IMR-90 (cell line): ENCODE data around the gene CNTN4. TPM values are rescaled to one million over a fixed set of nuclear protein-coding genes. Genes with fewer than 3 reads are reported as not detected.

Experiments
- ATAC-seq: fragments of 200-7000 bp; cut with Tn5 transposase; 2 replicates; pipeline ENCODE4 v1.9.1; 2020; ENCODE audit warnings: low read depth, mild to moderate bottlenecking, moderate library complexity
- BruUV-seq: library from RNA; stranded (reverse); fragments of 400-500 nt; replicated peaks from 2 replicates; lab custom pipeline; 2021; lab: Mats Ljungman, UMichigan
- CTCF ChIA-PET: fragments of 300-600 bp; formaldehyde crosslinking; extraction: SDS; loops from one replicate; lab custom pipeline; 2021; ENCODE audit warnings: antibody characterized with exemption; lab: Yijun Ruan, JAX
- POLR2A ChIA-PET: fragments of 300-600 bp; sonication (Branson Sonifier 250); formaldehyde crosslinking; loops from one replicate; lab custom pipeline; 2022; ENCODE audit warnings: antibody characterized with exemption; ENCODE audit not compliant: unreplicated experiment; lab: Charles Lee
- DNase-seq: peaks from one replicate; pipeline ENCODE4 v3.0.0; 2013
- H2AFZ ChIP-seq: replicated peaks from 2 replicates; pipeline ENCODE3; 2013; ENCODE audit warnings: low read length, mild to moderate bottlenecking; ENCODE audit not compliant: poor library complexity
- H2AK5ac ChIP-seq: 2 replicates; pipeline ENCODE4 v1.6.1; 2013; ENCODE audit warnings: low read depth, low read length, inconsistent platforms
- H2AK9ac ChIP-seq: replicated peaks from 2 replicates; pipeline ENCODE3; 2013; ENCODE audit warnings: mild to moderate bottlenecking, low read depth, low read length, moderate library complexity; ENCODE audit not compliant: poor library complexity
- H2BK120ac ChIP-seq: 2 replicates; pipeline ENCODE4 v1.6.1; 2013; ENCODE audit warnings: low read depth, low read length, inconsistent platforms
- H2BK15ac ChIP-seq: 3 replicates; pipeline ENCODE4 v1.6.1; 2013; ENCODE audit warnings: low read depth, low read length, inconsistent platforms
- H2BK20ac ChIP-seq: 2 replicates; pipeline ENCODE4 v1.6.1; 2013; ENCODE audit warnings: low read depth, mild to moderate bottlenecking, inconsistent platforms, low read length, moderate library complexity
- H2BK5ac ChIP-seq: 2 replicates; pipeline ENCODE4 v1.6.1; 2013; ENCODE audit warnings: mild to moderate bottlenecking, low read depth, low read length, inconsistent platforms; ENCODE audit not compliant: poor library complexity, severe bottlenecking
- H3K14ac ChIP-seq: replicated peaks from 2 replicates; pipeline ENCODE4 v1.6.1; 2013; ENCODE audit warnings: low read depth, low read length, inconsistent platforms
- H3K18ac ChIP-seq: 2 replicates; pipeline ENCODE4 v1.6.1; 2013; ENCODE audit warnings: low read depth, low read length, control low read depth
- H3K23ac ChIP-seq: 2 replicates; pipeline ENCODE4 v1.6.1; 2013; ENCODE audit warnings: low read depth, low read length, inconsistent platforms
- H3K27ac ChIP-seq: 2 replicates; pipeline ENCODE4 v1.5.1; 2013; ENCODE audit warnings: mild to moderate bottlenecking, control low read depth, low read length; ENCODE audit not compliant: insufficient read depth
- H3K27me3 ChIP-seq: 2 replicates; pipeline ENCODE4 v1.6.1; 2013; ENCODE audit warnings: low read length; ENCODE audit not compliant: control insufficient read depth, insufficient read depth
- H3K36me3 ChIP-seq: 2 replicates; pipeline ENCODE4 v1.6.1; 2013; ENCODE audit warnings: low read length, mixed read lengths; ENCODE audit not compliant: control insufficient read depth, insufficient read depth
- H3K4ac ChIP-seq: 2 replicates; pipeline ENCODE4 v1.6.1; 2013; ENCODE audit warnings: low read depth, low read length, inconsistent platforms
- H3K4me1 ChIP-seq: 2 replicates; pipeline ENCODE4 v1.6.1; 2013; ENCODE audit warnings: low read length, mixed read lengths; ENCODE audit not compliant: control insufficient read depth, insufficient read depth
- H3K4me2 ChIP-seq: 2 replicates; pipeline ENCODE4 v1.6.1; 2013; ENCODE audit warnings: low read depth, mild to moderate bottlenecking, control low read depth, low read length, moderate library complexity
- H3K4me3 ChIP-seq: 2 replicates; pipeline ENCODE4 v1.5.1; 2013; ENCODE audit warnings: low read depth, mild to moderate bottlenecking, control low read depth, low read length, moderate library complexity; ENCODE audit not compliant: insufficient read depth
- H3K56ac ChIP-seq: 2 replicates; pipeline ENCODE4 v1.6.1; 2013; ENCODE audit warnings: low read length, inconsistent platforms; ENCODE audit not compliant: insufficient read depth; ENCODE audit errors: extremely low read depth
- H3K79me1 ChIP-seq, 2 experiments: 2 replicates each; pipeline ENCODE4 v1.6.1; 2013; ENCODE audit warnings: low read length in 2 of 2, inconsistent platforms in 1 of 2, low read depth in 1 of 2
- H3K9ac ChIP-seq: 2 replicates; pipeline ENCODE4 v1.6.1; 2013; ENCODE audit warnings: low read depth, low read length, control low read depth
- H3K9me1 ChIP-seq: 2 replicates; pipeline ENCODE4 v1.6.1; 2013; ENCODE audit warnings: low read length, inconsistent platforms; ENCODE audit not compliant: insufficient read depth
- H3K9me3 ChIP-seq: 2 replicates; pipeline ENCODE4 v1.6.1; 2013; ENCODE audit warnings: low read length; ENCODE audit not compliant: control insufficient read depth, insufficient read depth
- H4K20me1 ChIP-seq: 2 replicates; pipeline ENCODE4 v1.6.1; 2013; ENCODE audit warnings: low read length, inconsistent platforms; ENCODE audit not compliant: insufficient read depth
- H4K5ac ChIP-seq: 2 replicates; pipeline ENCODE4 v1.6.1; 2013; ENCODE audit warnings: mild to moderate bottlenecking, low read depth, low read length, control low read depth
- H4K8ac ChIP-seq, 2 experiments: 2 replicates each; pipeline ENCODE4 v1.6.1; 2013; ENCODE audit warnings: low read depth in 2 of 2, low read length in 2 of 2, control low read depth in 1 of 2, inconsistent platforms in 1 of 2
- H4K91ac ChIP-seq: 2 replicates; pipeline ENCODE4 v1.6.1; 2013; ENCODE audit warnings: low read depth, low read length, inconsistent platforms; ENCODE audit not compliant: insufficient read depth
- BHLHE40 ChIP-seq: fragments of 150-350 bp; IDR thresholded peaks from 2 replicates; pipeline ENCODE4 v1.6.1; 2016; ENCODE audit warnings: mild to moderate bottlenecking, low read depth, low read length
- CEBPB ChIP-seq: IDR thresholded peaks from 2 replicates; pipeline ENCODE4 v1.6.1; 2012; ENCODE audit warnings: low read depth, low read length, improper control_type of control experiment
- CHD1 ChIP-seq: IDR thresholded peaks from 2 replicates; pipeline ENCODE4 v1.6.1; 2012; ENCODE audit warnings: low read depth, low read length, improper control_type of control experiment
- ELK1 ChIP-seq: fragments of 150-350 bp; IDR thresholded peaks from 2 replicates; pipeline ENCODE4 v1.6.1; 2016; ENCODE audit warnings: low read depth, mild to moderate bottlenecking, low read length, moderate library complexity, borderline replicate concordance
- FOS ChIP-seq: fragments of 150-350 bp; IDR thresholded peaks from 2 replicates; pipeline ENCODE4 v1.6.1; 2016; ENCODE audit warnings: low read depth, low read length
- MAFK ChIP-seq: IDR thresholded peaks from 2 replicates; pipeline ENCODE4 v1.6.1; 2012; ENCODE audit warnings: low read depth, low read length, improper control_type of control experiment
- MAZ ChIP-seq: IDR thresholded peaks from 2 replicates; pipeline ENCODE4 v1.6.1; 2012; ENCODE audit warnings: low read depth, mild to moderate bottlenecking, low read length, improper control_type of control experiment, moderate library complexity, borderline replicate concordance
- MXI1 ChIP-seq: IDR thresholded peaks from 2 replicates; pipeline ENCODE4 v1.6.1; 2012; ENCODE audit warnings: low read depth, mild to moderate bottlenecking, low read length, moderate library complexity, borderline replicate concordance
- NFE2L2 ChIP-seq: fragments of 150-350 bp; IDR thresholded peaks from 2 replicates; pipeline ENCODE4 v1.6.1; 2016; ENCODE audit warnings: low read depth, mild to moderate bottlenecking, low read length
- POLR2A ChIP-seq: IDR thresholded peaks from 2 replicates; pipeline ENCODE4 v1.6.1; 2012; ENCODE audit warnings: mild to moderate bottlenecking, low read depth, low read length
- RAD21 ChIP-seq: IDR thresholded peaks from 2 replicates; pipeline ENCODE4 v1.6.1; 2012; ENCODE audit warnings: low read length, improper control_type of control experiment
- RCOR1 ChIP-seq: IDR thresholded peaks from 2 replicates; pipeline ENCODE4 v1.6.1; 2012; ENCODE audit warnings: mild to moderate bottlenecking, low read length, improper control_type of control experiment; ENCODE audit not compliant: insufficient replicate concordance
- RFX5 ChIP-seq: IDR thresholded peaks from 2 replicates; pipeline ENCODE4 v1.8.0; 2012; ENCODE audit warnings: low read depth, mild to moderate bottlenecking, low read length, moderate library complexity
- SMC3 ChIP-seq: fragments of 150-350 bp; IDR thresholded peaks from 2 replicates; pipeline ENCODE4 v1.6.1; 2016; ENCODE audit warnings: low read depth, mild to moderate bottlenecking, antibody characterized with exemption, low read length, moderate library complexity
- WGBS, 2 experiments: methylation state at CpG; one replicate each; pipeline versions ENCODE4 v1.1.5 to v1.1.7; 2013; ENCODE audit warnings: missing lambda C conversion rate in 2 of 2; ENCODE audit not compliant: insufficient read length in 1 of 2; ENCODE audit errors: extremely low coverage in 2 of 2; 5-methylcytosine and 5-hydroxymethylcytosine counted together
- dilution Hi-C: fragments of 300-500 bp; cut with HindIII; formaldehyde crosslinking; loops from one replicate; pipeline ENCODE4 v1.14.3; 2018; ENCODE audit warnings: low sequenced_read_pairs; ENCODE audit not compliant: unreplicated experiment
- in situ Hi-C: fragments of 300-500 bp; cut with MboI; formaldehyde crosslinking; loops from 3 replicates; pipeline ENCODE4 v1.14.3; 2019; ENCODE audit warnings: low sequenced_read_pairs, inconsistent platforms, mixed read lengths
- intact Hi-C: fragments of 100-400 bp; cut with micrococcal nuclease; formaldehyde crosslinking; loops from 2 replicates; pipeline ENCODE4 v1.10.0; 2022
- polyA plus RNA-seq, 3 experiments: library from polyadenylated mRNA; depleted of rRNA; stranded (reverse); fragments of >200 nt; gene quantifications; 2 replicates each; pipeline ENCODE4 v1.2.3, GENCODE V29; 2012; ENCODE audit warnings: low replicate concordance in 1 of 3
- total RNA-seq: library from RNA; depleted of rRNA; stranded (reverse); fragments of >200 nt; gene quantifications from 2 replicates; pipeline ENCODE4 v1.2.3, GENCODE V29; 2012
- TF ChIP-seq, protein P1 (sequence below): fragments of 150-350 bp; IDR thresholded peaks from 2 replicates; pipeline ENCODE4 v1.6.1; 2017; ENCODE audit warnings: mild to moderate bottlenecking, antibody characterized with exemption, low read length, low read depth
- TF ChIP-seq, protein P2 (sequence below): conservative IDR thresholded peaks from 2 replicates; pipeline ENCODE4 v1.5.1; 2012; ENCODE audit warnings: mild to moderate bottlenecking, low read depth, low read length, improper control_type of control experiment

CNTN4 gene
- total and polyA plus RNA-seq, 2 of the 4 experiments (the other 2 are of a cell fraction), result under 0.01 TPM; not detected in 1

- H3K4ac ChIP-seq, result no peak overlapping the region
- no peak overlapping the region for H2AK9ac ChIP-seq
- no peak overlapping the region for H4K8ac ChIP-seq
- no peak overlapping the region for H3K9ac ChIP-seq
- H3K27me3 ChIP-seq, result no peaks in the 10 kb centered on the region
- no peaks in the 10 kb centered on the region for H4K20me1 ChIP-seq
- no peak overlapping the region for H4K91ac ChIP-seq
- no CpG with 5 or more reads among the region's 2 CpGs for WGBS, 2 experiments
- H3K9me3 ChIP-seq, result peaks cover 10% of the 10 kb centered on the region
- no TSS peak for BruUV-seq
- no peaks in the 10 kb centered on the region for H3K9me1 ChIP-seq
- H3K18ac ChIP-seq, result no peak overlapping the region
- H2BK20ac ChIP-seq, result no peak overlapping the region
- H4K5ac ChIP-seq, result no peak overlapping the region
- H2BK120ac ChIP-seq, result no peak overlapping the region
- no peak overlapping the region for H2AK5ac ChIP-seq
- H3K36me3 ChIP-seq, result no peaks in the 10 kb centered on the region
- intact Hi-C loops, result no loop called here
- H3K4me3 ChIP-seq, result no peak overlapping the region
- no peaks in the 10 kb centered on the region for H3K4me1 ChIP-seq
- H2BK5ac ChIP-seq, result no peak overlapping the region
- H3K56ac ChIP-seq, result no peak overlapping the region
- in situ Hi-C loops, result no loop called here
- no peak overlapping the region for H3K4me2 ChIP-seq
- CTCF ChIA-PET, result no interaction called here
- H2BK15ac ChIP-seq, result no peak overlapping the region
- H3K27ac ChIP-seq, result no peak overlapping the region
- H3K23ac ChIP-seq, result no peak overlapping the region
- POLR2A ChIA-PET, result no interaction called here
- no peak for DNase-seq
- dilution Hi-C loops, result no loop called here
- no peak overlapping the region for H3K14ac ChIP-seq
- no peak overlapping the region for H2AFZ ChIP-seq
- H3K79me1 ChIP-seq, result no peaks in the 10 kb centered on the region
- no peak for ATAC-seq
- TF ChIP-seq RAD21 (no peak), BHLHE40 (no peak), MAFK (no peak), FOS (no peak), NFE2L2 (no peak), POLR2A (no peak), ELK1 (no peak), MAZ (no peak), CEBPB (no peak), RCOR1 (no peak), MXI1 (no peak), RFX5 (no peak), CHD1 (no peak), SMC3 (no peak)
- TF ChIP-seq, protein P1, sequence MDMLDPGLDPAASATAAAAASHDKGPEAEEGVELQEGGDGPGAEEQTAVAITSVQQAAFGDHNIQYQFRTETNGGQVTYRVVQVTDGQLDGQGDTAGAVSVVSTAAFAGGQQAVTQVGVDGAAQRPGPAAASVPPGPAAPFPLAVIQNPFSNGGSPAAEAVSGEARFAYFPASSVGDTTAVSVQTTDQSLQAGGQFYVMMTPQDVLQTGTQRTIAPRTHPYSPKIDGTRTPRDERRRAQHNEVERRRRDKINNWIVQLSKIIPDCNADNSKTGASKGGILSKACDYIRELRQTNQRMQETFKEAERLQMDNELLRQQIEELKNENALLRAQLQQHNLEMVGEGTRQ, result no peak
- TF ChIP-seq, protein P2, sequence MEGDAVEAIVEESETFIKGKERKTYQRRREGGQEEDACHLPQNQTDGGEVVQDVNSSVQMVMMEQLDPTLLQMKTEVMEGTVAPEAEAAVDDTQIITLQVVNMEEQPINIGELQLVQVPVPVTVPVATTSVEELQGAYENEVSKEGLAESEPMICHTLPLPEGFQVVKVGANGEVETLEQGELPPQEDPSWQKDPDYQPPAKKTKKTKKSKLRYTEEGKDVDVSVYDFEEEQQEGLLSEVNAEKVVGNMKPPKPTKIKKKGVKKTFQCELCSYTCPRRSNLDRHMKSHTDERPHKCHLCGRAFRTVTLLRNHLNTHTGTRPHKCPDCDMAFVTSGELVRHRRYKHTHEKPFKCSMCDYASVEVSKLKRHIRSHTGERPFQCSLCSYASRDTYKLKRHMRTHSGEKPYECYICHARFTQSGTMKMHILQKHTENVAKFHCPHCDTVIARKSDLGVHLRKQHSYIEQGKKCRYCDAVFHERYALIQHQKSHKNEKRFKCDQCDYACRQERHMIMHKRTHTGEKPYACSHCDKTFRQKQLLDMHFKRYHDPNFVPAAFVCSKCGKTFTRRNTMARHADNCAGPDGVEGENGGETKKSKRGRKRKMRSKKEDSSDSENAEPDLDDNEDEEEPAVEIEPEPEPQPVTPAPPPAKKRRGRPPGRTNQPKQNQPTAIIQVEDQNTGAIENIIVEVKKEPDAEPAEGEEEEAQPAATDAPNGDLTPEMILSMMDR, result no peak
Measured at GRCh38 chr3:2967871-2968270, 869.2 kb downstream of the CNTN4 start.
